ENCODE data around the gene DNAJC11.

Gene DNAJC11

DNA sequence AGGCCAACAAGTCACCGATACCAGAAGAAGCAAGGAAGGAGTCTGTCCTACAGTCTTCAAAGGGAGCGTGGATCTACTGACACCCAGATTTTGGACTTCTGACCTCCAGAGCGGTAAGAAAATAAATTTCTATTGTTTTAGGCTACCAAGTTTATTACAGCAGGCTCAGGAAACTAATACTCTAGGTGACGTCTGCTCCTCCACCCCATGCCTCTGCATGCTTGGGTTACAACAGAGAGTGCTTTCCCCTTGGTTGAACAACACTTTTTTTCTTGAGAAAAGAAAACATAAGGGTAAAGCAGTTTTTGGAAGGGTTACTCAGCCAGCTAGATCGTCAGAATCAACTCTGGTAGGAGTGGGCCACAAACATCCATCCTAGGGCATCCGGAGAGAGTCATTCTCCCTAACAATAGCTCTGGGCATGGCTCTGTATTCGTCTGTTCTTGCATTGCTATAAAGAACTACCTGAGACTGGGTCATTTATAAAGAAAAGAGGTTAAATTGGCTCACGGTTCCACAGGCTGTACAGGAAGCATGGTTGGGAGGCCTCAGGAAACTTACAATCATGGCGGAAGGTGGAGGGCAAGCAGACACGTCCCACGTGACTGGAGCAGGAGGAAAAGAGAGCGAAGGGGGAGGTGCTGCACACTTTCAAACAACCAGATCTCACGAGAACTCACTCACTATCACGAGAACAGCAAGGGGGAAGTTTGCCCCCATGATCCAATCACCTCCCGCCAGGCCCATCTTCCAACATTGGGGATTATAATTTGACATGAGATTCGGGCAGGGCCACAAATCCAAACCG lies 22.2 kb upstream of the DNAJC11 start:
- no peak for TF ChIP-seq ZNF274 (IDR thresholded peaks at IDR 0.05; ENCODE audit: low read depth, low read length)

DNA sequence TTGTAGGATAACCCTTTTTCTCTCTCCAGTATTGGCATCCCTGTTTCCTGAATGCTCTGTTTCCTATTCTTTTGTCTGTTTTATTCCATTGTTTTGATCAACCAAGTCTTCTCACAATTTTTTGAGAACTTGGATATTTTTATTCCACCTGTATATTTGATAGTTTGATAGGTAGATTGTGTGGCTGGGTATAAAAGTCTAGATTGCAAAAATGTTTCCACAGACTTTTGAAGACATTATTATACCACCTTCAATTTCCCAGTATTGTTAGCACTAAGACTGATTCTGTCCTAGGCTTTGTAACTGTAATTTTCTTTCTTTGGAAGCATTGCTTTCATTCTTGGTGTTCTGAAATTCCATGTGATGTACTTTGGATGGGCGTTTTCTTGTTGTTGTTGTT lies 9.6 kb upstream of the DNAJC11 start:
- H3K4me3 ChIP-seq (ENCODE audit: low read length) = no peak overlapping the region
- TF ChIP-seq ZNF274 (IDR thresholded peaks at IDR 0.05; ENCODE audit: low read depth, low read length) = no peak

More for the DNA sequence above, 22.2 kb upstream of the DNAJC11 start:
- no peak overlapping the region for H3K4me3 ChIP-seq (ENCODE audit: low read length)

DNA sequence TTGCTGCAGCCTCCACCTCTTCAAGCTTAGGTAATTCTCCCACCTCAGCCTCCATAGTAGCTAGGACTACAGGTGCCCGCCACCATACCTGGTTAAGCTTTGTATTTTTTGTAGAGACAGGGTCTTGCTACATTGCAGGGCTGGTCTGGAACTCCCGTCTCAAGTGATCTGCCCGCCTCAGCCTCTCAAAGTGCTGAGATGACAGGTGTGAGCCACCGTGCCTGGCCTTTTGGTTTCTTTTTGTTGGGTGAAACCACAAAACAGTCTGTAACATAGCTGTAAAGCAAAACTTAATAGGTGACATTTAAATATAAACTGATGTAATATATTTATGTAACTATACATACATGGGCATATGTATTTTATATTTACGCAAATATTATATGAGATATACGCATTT lies 3.1 kb upstream of the DNAJC11 start:
- H3K4me3 ChIP-seq (ENCODE audit: low read length) = no peak overlapping the region
- no peak for TF ChIP-seq ZNF274 (IDR thresholded peaks at IDR 0.05; ENCODE audit: low read depth, low read length)

DNA sequence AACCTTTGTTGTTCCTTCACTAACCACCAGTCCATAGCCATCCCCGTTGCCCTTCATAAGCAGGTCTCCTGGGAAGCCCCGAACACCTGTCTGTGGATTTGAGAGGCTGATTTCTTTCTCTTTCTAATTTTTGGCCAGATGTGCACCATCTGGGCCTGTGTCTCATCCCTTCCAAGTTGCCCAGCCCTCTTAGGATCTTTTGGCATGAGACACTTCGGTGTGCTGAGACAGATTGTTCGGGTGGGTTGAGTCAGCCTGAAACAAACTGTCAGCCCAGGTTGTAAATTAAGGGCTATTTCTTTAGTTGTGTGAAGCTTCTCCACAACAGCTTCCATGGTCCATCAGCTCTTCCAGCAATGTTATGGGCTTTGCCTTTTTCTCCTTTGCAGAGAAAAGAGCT lies 1.4 kb upstream of the DNAJC11 start:
- no peak for TF ChIP-seq ZNF274 (IDR thresholded peaks at IDR 0.05; ENCODE audit: low read depth, low read length)
- H3K4me3 ChIP-seq (ENCODE audit: low read length) = no peak overlapping the region

DNA sequence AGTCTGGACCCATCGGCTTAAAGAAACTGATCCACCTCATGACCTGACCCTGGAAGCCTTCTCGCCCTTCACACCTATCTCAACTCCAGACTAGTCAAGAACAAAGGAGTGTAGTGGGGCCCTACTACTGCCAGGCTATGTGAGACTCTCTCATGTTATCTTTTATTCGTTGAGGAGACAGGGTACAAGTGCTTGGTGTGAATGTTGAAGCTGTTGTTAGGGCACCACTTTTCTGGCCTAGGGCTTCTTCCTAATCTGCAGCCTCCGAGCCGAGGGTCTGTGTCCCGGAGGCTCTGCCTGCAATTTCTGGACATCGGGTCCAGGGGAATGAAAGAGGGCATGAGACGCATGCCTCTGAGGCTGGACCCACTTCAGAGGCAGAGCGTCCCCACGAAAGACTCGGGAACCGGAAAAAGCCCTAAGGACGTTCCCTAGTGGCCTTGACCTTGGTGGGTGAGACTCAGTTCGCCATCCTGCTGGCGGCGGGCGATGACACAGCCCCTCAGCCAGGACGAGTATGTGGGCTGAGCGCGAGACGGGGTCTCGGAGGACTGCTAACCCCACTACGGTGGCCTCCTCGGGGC lies 671 bp downstream of the DNAJC11 start:
- H3K4me3 ChIP-seq (ENCODE audit: low read length) = peak overlapping the region; percentile 95
- no peak for TF ChIP-seq ZNF274 (IDR thresholded peaks at IDR 0.05; ENCODE audit: low read depth, low read length)

DNA sequence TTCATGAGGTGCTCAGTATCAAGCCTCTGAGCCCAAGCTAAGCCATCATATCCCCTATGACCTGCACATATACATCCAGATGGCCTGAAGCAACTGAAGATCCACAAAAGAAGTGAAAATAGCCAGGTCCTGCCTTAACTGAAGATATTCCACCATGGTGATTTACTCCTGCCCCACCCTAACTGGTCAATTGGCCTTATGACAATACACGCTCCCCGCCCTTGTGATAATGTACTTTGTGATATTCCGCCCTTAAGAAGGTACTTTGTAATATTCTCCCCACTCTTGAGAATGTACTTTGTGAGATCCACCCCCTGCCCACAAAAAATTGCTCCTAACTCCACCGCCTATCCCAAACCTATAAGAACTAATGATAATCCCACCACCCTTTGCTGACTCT lies 1.7 kb downstream of the DNAJC11 start:
- peak overlapping the region; percentile 95; the same call in 1 of the 2 replicates for H3K4me3 ChIP-seq (ENCODE audit: low read length)

DNA sequence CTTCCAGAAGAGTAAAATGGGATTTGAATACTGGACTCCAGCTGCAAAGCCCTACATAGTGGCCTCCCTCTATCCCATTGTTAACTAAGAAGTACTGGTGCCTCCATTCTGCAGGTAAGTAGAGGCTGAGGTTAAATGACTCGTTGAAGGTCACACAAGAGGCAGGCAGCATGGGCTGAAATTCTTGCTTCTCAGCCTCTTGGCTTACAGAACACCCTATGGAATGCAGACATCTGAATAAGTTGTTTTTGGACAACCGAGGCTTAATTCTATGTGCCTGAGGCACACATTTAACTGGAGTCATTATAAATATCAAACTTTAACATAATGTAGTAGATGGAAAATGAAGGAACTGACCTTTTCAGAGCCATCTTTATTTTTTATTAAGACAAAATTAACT lies 5.7 kb downstream of the DNAJC11 start:
- no peak for TF ChIP-seq ZNF274 (IDR thresholded peaks at IDR 0.05; ENCODE audit: low read depth, low read length)
- no peak overlapping the region for H3K4me3 ChIP-seq (ENCODE audit: low read length)

DNA sequence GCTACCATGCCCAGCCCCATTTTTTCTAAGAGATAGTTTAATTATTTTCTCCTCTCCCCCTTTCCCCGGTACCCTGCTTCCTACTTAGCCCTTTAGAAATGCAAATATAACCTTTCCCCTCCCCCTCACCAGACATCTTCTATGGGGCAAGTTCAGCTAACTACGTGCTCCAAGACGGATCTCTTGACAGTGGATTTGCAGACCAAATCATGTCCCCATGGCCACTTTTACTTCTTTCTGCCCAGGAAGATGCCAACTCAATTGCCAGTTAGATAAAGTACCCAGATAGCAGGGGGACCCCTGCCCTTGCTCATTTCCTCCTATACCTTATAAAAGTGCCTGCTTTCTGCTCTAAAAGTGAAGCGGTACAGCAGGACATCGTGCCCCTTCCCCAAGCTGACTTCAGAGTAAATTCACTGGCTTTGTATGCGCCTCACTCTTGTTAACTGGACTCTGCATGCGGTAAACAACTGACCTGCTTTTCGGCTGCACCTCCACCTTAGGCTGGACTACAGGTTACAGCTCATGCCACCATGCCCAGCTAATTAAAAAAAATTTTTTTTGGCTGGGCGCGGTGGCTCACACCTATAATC lies 7.4 kb downstream of the DNAJC11 start:
- no peak overlapping the region for H3K4me3 ChIP-seq (ENCODE audit: low read length)
- TF ChIP-seq ZNF274 (IDR thresholded peaks at IDR 0.05; ENCODE audit: low read depth, low read length) = no peak

DNA sequence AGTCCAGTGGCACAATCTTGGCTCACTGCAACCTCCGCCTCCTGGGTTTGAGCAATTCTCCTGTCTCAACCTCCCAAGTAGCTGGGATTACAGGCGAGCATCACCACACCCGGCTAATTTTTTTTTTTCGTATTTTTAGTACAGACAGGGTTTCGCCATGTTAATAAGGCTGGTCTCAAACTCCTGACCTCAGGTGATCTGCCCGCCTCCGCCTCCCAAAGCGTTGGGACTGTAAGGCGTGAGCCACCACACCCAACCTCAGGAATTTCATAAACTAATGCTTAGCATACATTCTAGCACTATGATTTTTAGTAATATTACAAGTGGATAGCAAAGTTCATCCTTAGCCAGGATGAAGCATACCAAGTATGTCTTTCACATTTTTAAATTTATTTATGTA lies 8.7 kb downstream of the DNAJC11 start:
- no peak for TF ChIP-seq ZNF274 (IDR thresholded peaks at IDR 0.05; ENCODE audit: low read depth, low read length)
- H3K4me3 ChIP-seq (ENCODE audit: low read length) = no peak overlapping the region

DNA sequence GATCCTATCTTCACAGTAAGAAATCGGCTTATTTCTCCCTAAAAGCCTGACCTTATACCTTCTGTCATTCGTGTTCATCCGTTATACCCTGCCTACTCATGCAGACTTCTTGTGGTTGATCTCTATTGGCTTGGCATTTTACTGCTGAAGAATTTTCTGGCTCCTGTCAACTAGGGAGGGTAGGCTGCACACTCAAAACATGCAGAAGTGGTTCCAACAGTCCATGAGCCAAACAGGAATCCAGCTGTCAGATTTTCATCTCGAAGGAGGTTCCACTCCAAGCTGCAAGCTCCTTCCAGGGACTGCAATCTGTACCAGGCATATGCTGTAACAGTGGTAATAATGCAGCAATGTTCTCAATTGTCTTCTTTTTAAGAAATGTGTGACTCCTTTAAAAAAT lies 10.1 kb downstream of the DNAJC11 start:
- H3K4me3 ChIP-seq (ENCODE audit: low read length) = no peak overlapping the region
- no peak for TF ChIP-seq ZNF274 (IDR thresholded peaks at IDR 0.05; ENCODE audit: low read depth, low read length)

DNA sequence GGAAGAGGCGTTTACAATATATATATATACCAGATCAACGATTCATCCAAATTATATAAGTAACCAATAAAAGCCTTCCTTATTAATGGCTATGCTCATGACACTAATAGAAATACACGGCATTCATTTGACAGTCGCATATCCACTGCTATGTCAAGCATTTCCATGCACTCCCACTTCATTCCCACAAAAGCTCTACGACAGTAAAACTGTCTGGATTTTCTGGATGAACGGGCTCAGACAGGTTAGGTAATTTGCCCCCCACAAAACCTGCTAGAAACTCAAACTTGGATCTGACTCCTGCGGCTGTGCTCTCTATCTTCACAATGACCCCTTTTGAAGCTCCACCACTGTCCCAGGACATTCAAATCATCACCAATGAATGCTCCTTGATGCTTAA lies 11.4 kb downstream of the DNAJC11 start:
- no peak overlapping the region for H3K4me3 ChIP-seq (ENCODE audit: low read length)
- no peak for TF ChIP-seq ZNF274 (IDR thresholded peaks at IDR 0.05; ENCODE audit: low read depth, low read length)

DNA sequence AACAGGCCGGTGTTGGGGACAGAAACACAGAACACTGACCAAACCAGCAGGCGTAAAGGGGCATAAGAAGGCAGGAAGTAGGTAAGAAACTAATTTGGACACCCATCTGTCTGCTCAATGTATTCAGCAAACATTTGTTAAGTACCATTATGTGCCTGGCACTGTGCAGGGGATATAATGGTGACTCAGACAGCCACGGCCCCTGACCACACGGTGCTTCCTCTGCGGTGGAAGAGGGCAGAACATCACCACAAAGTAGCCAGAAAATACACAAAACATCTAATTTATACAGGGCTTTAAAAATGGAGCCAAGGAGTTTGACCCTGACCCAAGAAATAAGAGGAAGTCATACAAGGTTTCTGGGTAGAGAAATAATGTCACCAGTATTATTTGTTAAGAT lies 12.9 kb downstream of the DNAJC11 start:
- no peak for TF ChIP-seq ZNF274 (IDR thresholded peaks at IDR 0.05; ENCODE audit: low read depth, low read length)
- no peak overlapping the region for H3K4me3 ChIP-seq (ENCODE audit: low read length)

DNA sequence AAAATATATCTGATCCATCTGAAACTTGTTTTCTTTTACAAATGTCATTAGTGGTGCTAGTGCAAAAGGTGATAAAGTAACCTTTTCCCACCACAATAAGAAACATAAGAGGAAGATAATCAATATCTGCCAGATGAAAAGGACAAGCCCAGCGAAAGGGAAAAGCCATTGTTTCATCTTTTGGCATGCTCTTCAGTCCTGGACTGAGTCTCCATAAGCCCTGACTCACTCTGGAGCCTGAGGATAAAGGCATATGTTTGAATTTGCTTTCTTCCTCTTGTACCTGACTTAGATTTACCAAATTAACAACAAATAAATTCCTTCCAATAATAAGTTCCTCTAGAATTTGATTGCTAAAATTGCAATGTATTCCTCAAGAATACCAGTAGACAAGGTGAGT lies 13.6 kb downstream of the DNAJC11 start:
- no peak for TF ChIP-seq ZNF274 (IDR thresholded peaks at IDR 0.05; ENCODE audit: low read depth, low read length)

DNA sequence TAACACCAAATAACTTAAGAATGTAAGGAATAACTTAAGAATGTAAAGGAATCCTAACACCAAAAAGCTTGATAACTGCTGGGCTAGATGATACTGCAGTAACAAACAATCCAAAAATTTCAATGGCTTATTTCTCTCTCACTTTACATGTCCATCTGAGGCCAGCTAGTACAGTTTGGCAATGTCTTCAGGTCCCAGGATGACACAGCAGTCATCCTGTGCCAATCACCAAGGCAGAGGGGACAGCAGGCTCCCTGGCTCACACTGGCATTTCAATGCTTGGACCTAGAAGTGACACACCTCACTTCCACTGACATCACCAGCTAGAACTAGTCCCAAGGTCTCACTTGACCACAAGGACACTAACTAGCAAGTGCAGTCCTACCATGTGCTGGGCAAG lies 15.3 kb downstream of the DNAJC11 start:
- no peak for TF ChIP-seq ZNF274 (IDR thresholded peaks at IDR 0.05; ENCODE audit: low read depth, low read length)
- H3K4me3 ChIP-seq (ENCODE audit: low read length) = no peak overlapping the region

More for the DNA sequence above, 13.6 kb downstream of the DNAJC11 start:
- no peak overlapping the region for H3K4me3 ChIP-seq (ENCODE audit: low read length)

DNA sequence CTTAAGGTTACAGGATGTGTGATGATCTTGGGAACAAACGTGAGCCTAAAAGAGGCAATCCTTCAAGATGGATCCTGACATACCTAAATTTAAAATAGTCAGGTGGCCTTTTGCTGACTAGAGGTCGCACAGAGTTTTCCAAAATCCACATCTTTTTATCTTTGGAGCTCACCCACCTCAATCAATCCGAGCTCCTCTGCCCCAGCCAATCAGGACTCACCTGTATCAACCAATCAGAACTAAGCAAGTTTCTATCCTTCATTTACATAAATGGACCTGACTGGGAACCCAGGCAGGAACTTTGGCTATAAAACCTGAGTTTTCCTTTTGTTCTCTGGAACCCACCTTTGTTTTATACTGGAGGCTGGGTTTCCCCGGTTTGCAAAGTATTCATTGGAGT lies 16.2 kb downstream of the DNAJC11 start:
- no peak for TF ChIP-seq ZNF274 (IDR thresholded peaks at IDR 0.05; ENCODE audit: low read depth, low read length)
- no peak overlapping the region for H3K4me3 ChIP-seq (ENCODE audit: low read length)

All from GM08714 (cell line).